Fibroblast of lung (primary cell): ENCODE measurements around the gene SPATC1L. TPM values are rescaled to one million over a fixed set of nuclear protein-coding genes. Genes with fewer than 3 reads are reported as not detected.

Experiments used
- DNase-seq, 2 donors: peaks; one replicate each; pipeline versions ENCODE4 v3.0.0 to v3.0.0-alpha.2; 2010; ENCODE audit warnings: low read depth in 2 of 2
- H2AFZ ChIP-seq: 2 replicates; pipeline ENCODE4 v1.5.1; 2012; ENCODE audit warnings: low read length, control low read depth, inconsistent platforms
- H3K27ac ChIP-seq: 2 replicates; pipeline ENCODE4 v1.5.1; 2011; ENCODE audit warnings: low read length, control low read depth; ENCODE audit not compliant: insufficient read depth
- H3K27me3 ChIP-seq: 2 replicates; pipeline ENCODE4 v1.5.1; 2011; ENCODE audit warnings: mild to moderate bottlenecking, low read length; ENCODE audit not compliant: control insufficient read depth, insufficient read depth
- H3K36me3 ChIP-seq: 2 replicates; pipeline ENCODE4 v1.5.1; 2011; ENCODE audit warnings: low read length; ENCODE audit not compliant: control insufficient read depth, insufficient read depth
- H3K4me1 ChIP-seq: 2 replicates; pipeline ENCODE4 v1.5.1; 2011; ENCODE audit warnings: low read length; ENCODE audit not compliant: control insufficient read depth, insufficient read depth; ENCODE audit errors: extremely low read depth
- H3K4me2 ChIP-seq: 2 replicates; pipeline ENCODE4 v1.5.1; 2011; ENCODE audit warnings: low read length, control low read depth; ENCODE audit not compliant: insufficient read depth; ENCODE audit errors: extremely low read depth
- H3K4me3 ChIP-seq, 4 experiments: fragments of 200-600 bp in 1 of 4; sonication (generic) in 1 of 4; replicated peaks in 1 of 4; 2 replicates each; pipeline ENCODE4 v1.5.1; 2011 to 2016; ENCODE audit warnings: low read length in 4 of 4, low read depth in 3 of 4, mild to moderate bottlenecking in 3 of 4, control low read depth in 2 of 4, inconsistent platforms in 1 of 4, mixed read lengths in 1 of 4; ENCODE audit not compliant: insufficient read depth in 1 of 4; ENCODE audit errors: control extremely low read depth in 1 of 4
- H3K79me2 ChIP-seq: 2 replicates; pipeline ENCODE4 v1.5.1; 2012; ENCODE audit warnings: mild to moderate bottlenecking, low read length, inconsistent platforms; ENCODE audit not compliant: control insufficient read depth, insufficient read depth
- H3K9ac ChIP-seq: 2 replicates; pipeline ENCODE4 v1.5.1; 2011; ENCODE audit warnings: mild to moderate bottlenecking, low read length, control low read depth; ENCODE audit not compliant: insufficient read depth
- H3K9me3 ChIP-seq: 2 replicates; pipeline ENCODE4 v1.5.1; 2012; ENCODE audit warnings: low read depth, low read length; ENCODE audit not compliant: control insufficient read depth, insufficient read depth
- H4K20me1 ChIP-seq: 2 replicates; pipeline ENCODE4 v1.5.1; 2011; ENCODE audit warnings: low read length; ENCODE audit not compliant: control insufficient read depth, insufficient read depth; ENCODE audit errors: extremely low read depth
- EZH2 ChIP-seq: IDR thresholded peaks from 2 replicates; pipeline ENCODE4 v1.5.1; 2012; ENCODE audit warnings: low read length, control low read depth, mild to moderate bottlenecking; ENCODE audit errors: missing control alignments
- polyA plus RNA-seq, 2 donors: library from polyadenylated mRNA; depleted of rRNA in 1 of 2; stranded (reverse) in 1 of 2; unstranded in 1 of 2; fragments of >200 nt; gene quantifications; 2 replicates each; pipeline ENCODE4 v1.2.1, GENCODE V29; 2011 to 2012; ENCODE audit warnings: missing spikeins in 1 of 2
- total RNA-seq: library from RNA; depleted of rRNA; stranded (reverse); fragments of >200 nt; gene quantifications from 2 replicates; pipeline ENCODE4 v1.2.1, GENCODE V29; 2014
- TF ChIP-seq, protein P1 (sequence below), 2 donors: IDR thresholded peaks in 1 of 2; conservative IDR thresholded peaks in 1 of 2; 1 replicate in 1 of 2; 2 replicates in 1 of 2; pipeline ENCODE4 v1.5.1; 2011 to 2012; ENCODE audit warnings: low read length in 2 of 2, control low read depth in 1 of 2, inconsistent platforms in 1 of 2, low read depth in 1 of 2, mild to moderate bottlenecking in 1 of 2

The SPATC1L gene
- total and polyA plus RNA-seq, 2 donors (not counting 1 experiment from before 2014, with no cell fraction given) = 2.9 to 9.6 TPM

DNA sequence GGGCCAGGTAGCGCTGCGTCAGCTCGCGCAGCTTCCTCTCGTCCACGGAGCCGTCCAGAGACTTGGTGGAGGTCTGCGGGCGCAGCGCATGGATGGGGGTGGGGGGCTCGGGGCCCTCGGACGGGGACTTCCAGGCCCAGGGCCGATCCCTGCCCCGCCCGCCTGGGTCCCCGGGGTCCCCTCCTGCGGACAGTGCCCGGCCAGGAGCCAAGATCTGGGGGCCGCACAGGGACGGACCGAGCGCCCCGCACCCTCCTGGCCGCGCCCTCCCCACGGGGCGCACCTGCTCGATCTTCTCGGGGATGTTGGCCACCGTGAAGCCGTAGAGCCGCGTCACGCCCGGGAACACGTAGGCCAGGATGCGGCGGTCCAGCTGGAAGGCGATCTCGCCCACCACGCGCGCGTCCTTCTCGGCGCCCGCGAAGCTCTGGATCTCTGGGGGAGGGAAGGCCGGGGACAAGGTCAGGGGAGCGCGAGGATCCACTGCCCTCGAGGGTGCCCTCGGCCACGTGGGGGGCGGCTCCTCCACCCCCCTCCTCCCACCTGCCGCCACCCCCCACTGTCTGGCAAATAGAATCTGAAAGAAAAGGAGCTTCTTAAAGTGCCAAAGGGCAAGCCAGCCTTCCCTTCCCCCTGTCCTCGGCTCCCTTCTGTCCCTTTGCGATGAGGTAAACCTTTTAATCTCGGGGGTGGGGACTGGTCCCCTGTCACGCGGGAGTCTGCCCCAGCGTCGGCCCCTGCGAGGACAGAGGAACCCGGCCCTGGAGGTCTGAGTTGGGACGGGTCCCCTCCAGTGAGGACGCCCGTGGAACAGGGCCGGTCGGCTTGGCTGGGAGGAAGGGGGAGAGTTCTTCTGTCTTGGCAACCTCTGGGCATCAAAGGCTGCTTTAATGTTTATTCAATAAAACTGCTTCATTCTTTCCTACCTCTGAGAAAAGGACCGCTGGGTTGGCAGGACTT lies 22.3 kb downstream of the SPATC1L start:
- no peak overlapping the region for H3K4me2 ChIP-seq
- no peak for DNase-seq

DNA sequence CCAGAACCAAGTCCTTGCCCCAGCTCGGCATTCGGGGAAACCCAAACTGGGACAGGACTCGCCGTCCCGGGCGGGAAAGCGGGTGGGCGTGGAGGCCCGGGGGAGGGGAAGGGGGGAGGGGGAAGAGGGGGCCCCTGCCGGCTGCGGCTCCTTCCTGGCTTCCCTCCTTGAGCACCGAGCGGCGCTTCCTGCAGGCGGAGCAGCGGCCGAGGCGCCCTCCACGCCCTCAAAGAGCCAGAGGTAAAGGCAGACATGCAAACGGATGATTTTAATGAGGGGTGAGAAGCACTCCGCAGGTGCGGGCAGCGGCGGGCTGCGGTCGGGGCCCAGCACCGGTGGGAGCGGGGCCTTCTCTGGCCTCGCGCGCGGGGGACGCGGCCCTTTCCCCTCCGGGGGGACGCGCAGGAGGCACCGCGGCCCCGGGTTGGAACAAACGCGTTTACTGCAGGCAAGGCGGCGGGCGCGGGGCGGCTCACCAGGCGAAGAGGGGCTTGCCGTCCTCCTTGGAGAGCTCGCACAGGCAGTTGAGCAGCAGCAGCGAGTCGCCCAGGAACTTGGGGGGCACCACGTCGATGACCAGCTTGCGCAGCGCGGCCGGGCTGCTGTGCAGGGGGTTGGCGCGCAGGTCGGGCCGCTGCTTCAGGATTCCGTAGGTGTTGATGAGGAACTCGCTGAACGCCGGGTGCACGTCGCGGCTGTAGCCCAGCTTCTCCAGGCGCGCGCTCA lies 23.2 kb downstream of the SPATC1L start:
- Histone ChIP-seq H4K20me1 (no peaks in the 10 kb centered on the region), H3K4me2 (no peak overlapping the region), H3K9ac (no peak overlapping the region), H3K4me3 (no peak overlapping the region), H3K9me3 (no peaks in the 10 kb centered on the region), H3K27ac (no peak overlapping the region), H3K27me3 (no peaks in the 10 kb centered on the region), H3K79me2 (no peaks in the 10 kb centered on the region), H3K4me1 (no peaks in the 10 kb centered on the region), H2AFZ (no peak overlapping the region), H3K36me3 (no peaks in the 10 kb centered on the region)
- no peak for DNase-seq
- TF ChIP-seq EZH2 = no peak
- TF ChIP-seq, protein P1, sequence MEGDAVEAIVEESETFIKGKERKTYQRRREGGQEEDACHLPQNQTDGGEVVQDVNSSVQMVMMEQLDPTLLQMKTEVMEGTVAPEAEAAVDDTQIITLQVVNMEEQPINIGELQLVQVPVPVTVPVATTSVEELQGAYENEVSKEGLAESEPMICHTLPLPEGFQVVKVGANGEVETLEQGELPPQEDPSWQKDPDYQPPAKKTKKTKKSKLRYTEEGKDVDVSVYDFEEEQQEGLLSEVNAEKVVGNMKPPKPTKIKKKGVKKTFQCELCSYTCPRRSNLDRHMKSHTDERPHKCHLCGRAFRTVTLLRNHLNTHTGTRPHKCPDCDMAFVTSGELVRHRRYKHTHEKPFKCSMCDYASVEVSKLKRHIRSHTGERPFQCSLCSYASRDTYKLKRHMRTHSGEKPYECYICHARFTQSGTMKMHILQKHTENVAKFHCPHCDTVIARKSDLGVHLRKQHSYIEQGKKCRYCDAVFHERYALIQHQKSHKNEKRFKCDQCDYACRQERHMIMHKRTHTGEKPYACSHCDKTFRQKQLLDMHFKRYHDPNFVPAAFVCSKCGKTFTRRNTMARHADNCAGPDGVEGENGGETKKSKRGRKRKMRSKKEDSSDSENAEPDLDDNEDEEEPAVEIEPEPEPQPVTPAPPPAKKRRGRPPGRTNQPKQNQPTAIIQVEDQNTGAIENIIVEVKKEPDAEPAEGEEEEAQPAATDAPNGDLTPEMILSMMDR (conservative IDR thresholded peaks at IDR 0.05 in 1 of 2, IDR thresholded peaks at IDR 0.05 in 1 of 2; ENCODE audit: low read depth in 1 of 2, low read length in 2 of 2) = no peak

More for the DNA sequence above, 22.3 kb downstream of the SPATC1L start:
- no peaks in the 10 kb centered on the region for H3K27me3 ChIP-seq
- no peak overlapping the region for H3K4me3 ChIP-seq
- no peaks in the 10 kb centered on the region for H4K20me1 ChIP-seq
- H3K4me1 ChIP-seq = no peaks in the 10 kb centered on the region
- H3K27ac ChIP-seq = no peak overlapping the region
- H3K79me2 ChIP-seq = no peaks in the 10 kb centered on the region
- H2AFZ ChIP-seq = no peak overlapping the region
- no peak overlapping the region for H3K9ac ChIP-seq
- no peaks in the 10 kb centered on the region for H3K36me3 ChIP-seq
- TF ChIP-seq EZH2 = no peak
- TF ChIP-seq, protein P1 (conservative IDR thresholded peaks at IDR 0.05 in 1 of 2, IDR thresholded peaks at IDR 0.05 in 1 of 2; ENCODE audit: low read depth in 1 of 2, low read length in 2 of 2) = no peak
- no peaks in the 10 kb centered on the region for H3K9me3 ChIP-seq

DNA sequence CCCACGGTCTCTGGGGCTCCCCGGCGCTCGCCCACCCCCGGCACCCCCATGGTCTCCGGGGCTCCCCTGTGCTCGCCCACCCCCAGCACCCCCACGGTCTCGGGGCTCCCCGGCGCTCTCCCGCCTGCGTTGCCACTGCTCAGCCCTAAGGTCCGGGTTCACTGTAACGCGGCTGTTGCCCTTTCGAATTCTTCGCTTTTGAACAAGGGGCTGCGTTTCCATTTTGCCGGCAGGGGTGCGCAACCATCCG lies 23.7 kb downstream of the SPATC1L start:
- Histone ChIP-seq H3K4me1 (no peaks in the 10 kb centered on the region), H3K4me2 (no peak overlapping the region), H3K36me3 (no peaks in the 10 kb centered on the region), H3K4me3 (no peak overlapping the region), H4K20me1 (no peaks in the 10 kb centered on the region), H3K9me3 (no peaks in the 10 kb centered on the region), H3K9ac (no peak overlapping the region), H3K27ac (no peak overlapping the region), H3K79me2 (no peaks in the 10 kb centered on the region), H2AFZ (no peak overlapping the region), H3K27me3 (no peaks in the 10 kb centered on the region)
- no peak for DNase-seq
- TF ChIP-seq EZH2 = no peak
- TF ChIP-seq, protein P1 (conservative IDR thresholded peaks at IDR 0.05 in 1 of 2, IDR thresholded peaks at IDR 0.05 in 1 of 2; ENCODE audit: low read depth in 1 of 2, low read length in 2 of 2) = no peak
